ENCODE measurements around the gene PARD3. TPM values are rescaled to one million over a fixed set of nuclear protein-coding genes. Genes with fewer than 3 reads are reported as not detected.

Gene PARD3
- total RNA-seq, 3 donors from 2014 or later = 39.5 to 87.9 (median 47.0) TPM

GRCh38 chr10:34184397-34184796 lies 630.7 kb downstream of the PARD3 start:
- TF ChIP-seq, protein P1, sequence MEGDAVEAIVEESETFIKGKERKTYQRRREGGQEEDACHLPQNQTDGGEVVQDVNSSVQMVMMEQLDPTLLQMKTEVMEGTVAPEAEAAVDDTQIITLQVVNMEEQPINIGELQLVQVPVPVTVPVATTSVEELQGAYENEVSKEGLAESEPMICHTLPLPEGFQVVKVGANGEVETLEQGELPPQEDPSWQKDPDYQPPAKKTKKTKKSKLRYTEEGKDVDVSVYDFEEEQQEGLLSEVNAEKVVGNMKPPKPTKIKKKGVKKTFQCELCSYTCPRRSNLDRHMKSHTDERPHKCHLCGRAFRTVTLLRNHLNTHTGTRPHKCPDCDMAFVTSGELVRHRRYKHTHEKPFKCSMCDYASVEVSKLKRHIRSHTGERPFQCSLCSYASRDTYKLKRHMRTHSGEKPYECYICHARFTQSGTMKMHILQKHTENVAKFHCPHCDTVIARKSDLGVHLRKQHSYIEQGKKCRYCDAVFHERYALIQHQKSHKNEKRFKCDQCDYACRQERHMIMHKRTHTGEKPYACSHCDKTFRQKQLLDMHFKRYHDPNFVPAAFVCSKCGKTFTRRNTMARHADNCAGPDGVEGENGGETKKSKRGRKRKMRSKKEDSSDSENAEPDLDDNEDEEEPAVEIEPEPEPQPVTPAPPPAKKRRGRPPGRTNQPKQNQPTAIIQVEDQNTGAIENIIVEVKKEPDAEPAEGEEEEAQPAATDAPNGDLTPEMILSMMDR (IDR thresholded peaks at IDR 0.05) = no peak
- intact Hi-C loops (cut with DNase I, micrococcal nuclease) = no loop called here
- no peak for DNase-seq
- no peak overlapping the region for H3K4me3 ChIP-seq
- peaks cover 8% of the 10 kb centered on the region for H3K4me1 ChIP-seq (ENCODE audit: low read depth)
- H3K36me3 ChIP-seq (ENCODE audit: low read depth) = no peaks in the 10 kb centered on the region
- H3K9me3 ChIP-seq = no peaks in the 10 kb centered on the region
- no peak for ATAC-seq

DNA sequence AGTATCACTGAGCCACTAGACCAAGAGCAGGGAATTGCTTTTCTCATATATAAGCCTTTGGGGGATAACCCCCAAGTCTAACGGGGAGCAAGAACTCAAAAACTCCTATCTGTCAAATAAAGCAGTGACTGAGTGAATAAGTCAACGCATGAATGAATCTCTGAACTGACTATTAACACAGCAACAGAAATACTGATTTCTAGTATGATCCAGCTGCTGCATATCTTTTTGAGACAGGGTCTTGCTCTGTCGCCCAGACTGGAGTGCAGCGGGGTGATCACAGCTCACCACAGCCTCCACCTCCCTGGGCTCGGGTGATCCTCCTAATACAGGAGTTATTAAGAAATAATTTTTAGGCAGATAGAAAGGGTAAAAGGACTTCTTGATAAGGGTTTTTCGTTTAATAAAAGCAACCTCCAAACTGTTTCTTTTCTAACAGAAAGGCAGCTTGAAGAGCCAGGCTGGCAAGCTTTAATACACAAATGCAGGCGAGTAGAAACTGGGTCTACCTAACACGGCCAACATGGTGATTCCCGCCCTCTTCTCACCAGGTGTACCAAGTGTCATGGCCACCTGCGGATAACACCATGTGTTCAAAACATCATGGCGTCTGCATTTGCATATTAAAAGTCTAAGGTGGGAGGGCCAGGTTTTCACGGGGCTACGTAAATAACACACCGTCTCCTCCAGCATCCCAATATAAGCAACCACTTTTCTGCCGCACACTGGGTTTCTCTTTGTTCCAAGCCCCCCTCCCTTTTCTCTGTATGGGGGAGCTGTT lies 631.9 kb downstream of the PARD3 start:
- Histone ChIP-seq H3K9me3 (no peaks in the 10 kb centered on the region), H3K36me3 (ENCODE audit: low read depth) (no peaks in the 10 kb centered on the region), H3K4me1 (ENCODE audit: low read depth) (peaks cover 8% of the 10 kb centered on the region), H3K4me3 (no peak overlapping the region)
- ATAC-seq = no peak
- intact Hi-C loops (cut with DNase I, micrococcal nuclease) = no loop called here
- TF ChIP-seq, protein P1 (IDR thresholded peaks at IDR 0.05) = no peak
- no peak for DNase-seq

DNA sequence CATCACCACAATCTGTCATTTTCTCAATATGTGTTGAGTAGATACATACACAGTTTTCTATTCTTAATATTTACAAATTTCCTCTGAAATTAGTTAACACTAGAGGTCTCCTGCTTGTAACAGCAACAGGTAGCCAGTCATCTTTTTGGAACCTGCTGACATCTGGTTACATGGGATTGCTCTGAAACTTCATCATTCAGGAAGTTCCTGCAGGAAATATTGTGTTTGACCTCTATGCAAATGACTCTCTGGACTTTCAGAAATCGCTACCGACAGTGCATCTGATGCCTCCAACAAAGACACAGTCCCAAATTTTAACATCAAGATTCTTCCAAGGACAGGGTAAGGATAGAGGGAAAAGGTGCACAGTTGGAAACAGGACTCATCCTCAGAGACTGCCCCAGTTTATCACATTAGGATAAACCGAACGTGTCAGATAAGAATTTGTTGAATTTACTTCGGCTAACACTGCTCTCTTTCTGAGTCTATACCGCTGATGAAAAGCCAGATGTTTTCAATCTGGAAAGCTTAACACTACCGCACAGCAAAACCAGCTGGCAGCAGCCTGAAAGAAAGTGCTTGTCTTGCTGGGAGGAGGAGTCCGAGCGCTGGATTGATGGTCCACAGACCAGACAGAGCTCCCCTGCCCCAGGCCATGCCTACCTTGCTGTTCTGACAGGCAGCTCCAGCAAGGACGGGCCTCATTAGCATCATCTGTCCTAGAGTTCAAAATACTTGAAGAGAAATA lies 633.4 kb downstream of the PARD3 start:
- TF ChIP-seq, protein P1 (IDR thresholded peaks at IDR 0.05) = no peak
- Histone ChIP-seq H3K36me3 (ENCODE audit: low read depth) (no peaks in the 10 kb centered on the region), H3K4me3 (no peak overlapping the region), H3K4me1 (ENCODE audit: low read depth) (peaks cover 8% of the 10 kb centered on the region), H3K9me3 (no peaks in the 10 kb centered on the region)
- intact Hi-C loops (cut with DNase I, micrococcal nuclease) = no loop called here
- ATAC-seq (no peak), DNase-seq (no peak)

- Histone ChIP-seq H3K9me3 (no peaks in the 10 kb centered on the region), H3K4me1 (ENCODE audit: low read depth) (peaks cover 3% of the 10 kb centered on the region), H3K4me3 (no peak overlapping the region), H3K36me3 (ENCODE audit: low read depth) (no peaks in the 10 kb centered on the region)
- no peak for ATAC-seq
- intact Hi-C loops (cut with DNase I, micrococcal nuclease) = no loop called here
- TF ChIP-seq, protein P1 (IDR thresholded peaks at IDR 0.05) = no peak
- no peak for DNase-seq
Observed at GRCh38 chr10:34180749-34181148, 634.3 kb downstream of the PARD3 start.

- Histone ChIP-seq H3K4me3 (no peak overlapping the region), H3K9me3 (no peaks in the 10 kb centered on the region), H3K36me3 (ENCODE audit: low read depth) (no peaks in the 10 kb centered on the region), H3K4me1 (ENCODE audit: low read depth) (no peaks in the 10 kb centered on the region)
- no peak for DNase-seq
- ATAC-seq = no peak
- intact Hi-C loops (cut with DNase I, micrococcal nuclease) = no loop called here
- TF ChIP-seq, protein P1 (IDR thresholded peaks at IDR 0.05) = no peak
Observed at GRCh38 chr10:34179280-34179679, 635.8 kb downstream of the PARD3 start.
